ENCODE results near the gene RCAN2. TPM values are rescaled to one million over a fixed set of nuclear protein-coding genes. Genes with fewer than 3 reads are reported as not detected.

Gene RCAN2
- total and polyA plus RNA-seq, 9 of the 15 experiments (the other 6 are each of a cell fraction or from before 2014, with no cell fraction given), result 0.04 TPM; not detected in 8

- no peaks in the 10 kb centered on the region for H3K27me3 ChIP-seq (ENCODE audit: control insufficient read depth in 2 of 2, insufficient read depth in 2 of 2, low read length in 2 of 2)
- no peak for FAIRE-seq
- TF ChIP-seq ZBTB1 (CRISPR knock-in tag; IDR thresholded peaks at IDR 0.05; ENCODE audit: borderline replicate concordance, low read depth) (no peak), MCM5 (IDR thresholded peaks at IDR 0.05; ENCODE audit: low read depth) (no peak), ZNF431 (CRISPR knock-in tag; IDR thresholded peaks at IDR 0.05) (no peak), KLF6 (CRISPR knock-in tag; IDR thresholded peaks at IDR 0.05; ENCODE audit: borderline replicate concordance) (no peak), RBM14 (IDR thresholded peaks at IDR 0.05; ENCODE audit: borderline replicate concordance, insufficient read depth, low read depth, low read length) (no peak), UBTF (IDR thresholded peaks at IDR 0.05; ENCODE audit: borderline replicate concordance in 1 of 2, low read depth in 2 of 2, low read length in 2 of 2) (no peak), SIX5 (IDR thresholded peaks at IDR 0.05; ENCODE audit: borderline replicate concordance in 1 of 2, insufficient read depth in 1 of 2, low read depth in 1 of 2, low read length in 2 of 2) (no peak), ZNF316 (IDR thresholded peaks at IDR 0.05) (no peak), CTCFL (IDR thresholded peaks at IDR 0.05; ENCODE audit: borderline replicate concordance, insufficient read depth, low read depth, low read length, poor library complexity, severe bottlenecking) (no peak), ILK (tag; IDR thresholded peaks at IDR 0.05; ENCODE audit: borderline replicate concordance, low read depth) (no peak), CREM (IDR thresholded peaks at IDR 0.05; ENCODE audit: low read depth) (no peak), SAP30 (IDR thresholded peaks at IDR 0.05; ENCODE audit: borderline replicate concordance, insufficient read depth, low read depth, low read length, poor library complexity, severe bottlenecking) (no peak), TBP (optimal IDR thresholded peaks at IDR 0.05; ENCODE audit: low read depth, low read length) (no peak), ZNF146 (CRISPR knock-in tag; IDR thresholded peaks at IDR 0.05; ENCODE audit: unreplicated experiment) (no peak)
- TF ChIP-seq, protein P1, sequence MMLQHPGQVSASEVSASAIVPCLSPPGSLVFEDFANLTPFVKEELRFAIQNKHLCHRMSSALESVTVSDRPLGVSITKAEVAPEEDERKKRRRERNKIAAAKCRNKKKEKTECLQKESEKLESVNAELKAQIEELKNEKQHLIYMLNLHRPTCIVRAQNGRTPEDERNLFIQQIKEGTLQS (IDR thresholded peaks at IDR 0.05), result no peak
- TF ChIP-seq, protein P1 (CRISPR knock-in tag; conservative IDR thresholded peaks at IDR 0.05), result no peak
- TF ChIP-seq, protein P2, sequence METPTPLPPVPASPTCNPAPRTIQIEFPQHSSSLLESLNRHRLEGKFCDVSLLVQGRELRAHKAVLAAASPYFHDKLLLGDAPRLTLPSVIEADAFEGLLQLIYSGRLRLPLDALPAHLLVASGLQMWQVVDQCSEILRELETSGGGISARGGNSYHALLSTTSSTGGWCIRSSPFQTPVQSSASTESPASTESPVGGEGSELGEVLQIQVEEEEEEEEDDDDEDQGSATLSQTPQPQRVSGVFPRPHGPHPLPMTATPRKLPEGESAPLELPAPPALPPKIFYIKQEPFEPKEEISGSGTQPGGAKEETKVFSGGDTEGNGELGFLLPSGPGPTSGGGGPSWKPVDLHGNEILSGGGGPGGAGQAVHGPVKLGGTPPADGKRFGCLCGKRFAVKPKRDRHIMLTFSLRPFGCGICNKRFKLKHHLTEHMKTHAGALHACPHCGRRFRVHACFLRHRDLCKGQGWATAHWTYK (CRISPR knock-in tag; IDR thresholded peaks at IDR 0.05), result no peak
Measured at GRCh38 chr6:46507426-46507825, 16.2 kb upstream of the RCAN2 start.

More at GRCh38 chr6:46507426-46507825, 16.2 kb upstream of the RCAN2 start:
- CTCF ChIA-PET (ENCODE audit: low intra/inter-chr PET ratio), result no interaction called here
- Histone ChIP-seq H3K9ac (ENCODE audit: insufficient read depth in 1 of 2, low read depth in 2 of 2, low read length in 2 of 2) (no peak overlapping the region), H3K36me3 (ENCODE audit: control insufficient read depth, insufficient read depth, low read length) (no peaks in the 10 kb centered on the region), H3K79me2 (ENCODE audit: control insufficient read depth, insufficient read depth, low read length) (no peaks in the 10 kb centered on the region), H2AFZ (ENCODE audit: low read depth, low read length) (no peak overlapping the region), H3K27ac (ENCODE audit: extremely low read depth, low read depth, low read length) (no peak overlapping the region), H3K4me3 (no peak overlapping the region), H3K9me3 (replicated peaks; ENCODE audit: control insufficient read depth, insufficient read depth, low read depth, low read length) (no peaks in the 10 kb centered on the region), H4K20me1 (replicated peaks; ENCODE audit: control insufficient read depth, insufficient read depth, low read length) (no peaks in the 10 kb centered on the region), H3K4me2 (ENCODE audit: insufficient read depth, low read length) (no peak overlapping the region), H3K9me1 (ENCODE audit: control insufficient read depth, insufficient read depth, low read length) (no peaks in the 10 kb centered on the region), H3K4me1 (replicated peaks in 1 of 2; ENCODE audit: control insufficient read depth in 2 of 2, insufficient read depth in 2 of 2, low read length in 2 of 2) (no peaks in the 10 kb centered on the region)
- POLR2A ChIA-PET, result no interaction called here
- ATAC-seq, result no peak
- in situ Hi-C loops (cut with MboI) (no loop called here), intact Hi-C loops (cut with micrococcal nuclease) (no loop called here)
- BruUV-seq (replicated peaks), result no TSS peak
- DNase-seq (ENCODE audit: extremely low read depth in 1 of 4, low spot score in 3 of 4), result no peak

Measured in K562 (cell line).